BE2C (cell line): ENCODE measurements around the gene TAAR9.

Source experiments
- DNase-seq: peaks from one replicate; pipeline ENCODE4 v3.0.0-alpha.2; 2020
- H3K27me3 ChIP-seq: fragments of 250-450 bp; sonication (Bioruptor Pico); 2 replicates; pipeline ENCODE4 v1.5.1; 2020; ENCODE audit warnings: mild to moderate bottlenecking
- H3K36me3 ChIP-seq: fragments of 250-450 bp; sonication (Bioruptor Pico); 2 replicates; pipeline ENCODE4 v1.5.1; 2020; ENCODE audit warnings: mild to moderate bottlenecking
- H3K4me1 ChIP-seq: fragments of 250-450 bp; sonication (Bioruptor Pico); 2 replicates; pipeline ENCODE4 v1.5.1; 2020
- H3K4me3 ChIP-seq: 2 replicates; pipeline ENCODE4 v1.5.1; 2011; ENCODE audit warnings: low read depth, low read length
- H3K9me3 ChIP-seq: fragments of 250-450 bp; sonication (Bioruptor Pico); 2 replicates; pipeline ENCODE4 v1.5.1; 2020
- CTCF ChIP-seq: IDR thresholded peaks from 2 replicates; pipeline ENCODE4 v1.5.1; 2012; ENCODE audit warnings: mild to moderate bottlenecking, low read depth, low read length

The TAAR9 gene

GRCh38 chr6:132512342-132512637, 25.8 kb upstream of the TAAR9 start:
- no peak for DNase-seq
- TF ChIP-seq CTCF: no peak
- Histone ChIP-seq H3K27me3 (peaks cover 31% of the 10 kb centered on the region), H3K4me1 (no peaks in the 10 kb centered on the region), H3K4me3 (peak overlapping the region; percentile 70), H3K36me3 (no peaks in the 10 kb centered on the region), H3K9me3 (no peaks in the 10 kb centered on the region)

GRCh38 chr6:132512638-132513632, 25.1 kb upstream of the TAAR9 start, which contains the start of gene STX7:
STX7 (minus strand) TSS chr6:132513116; CDS start chr6:132503530, 9,586 bp downstream.
- peak; percentile 86 for DNase-seq
- no peak for TF ChIP-seq CTCF
- Histone ChIP-seq H3K36me3 (no peaks in the 10 kb centered on the region), H3K4me1 (no peaks in the 10 kb centered on the region), H3K27me3 (peaks cover 37% of the 10 kb centered on the region), H3K4me3 (peak within 1 kb of the TSS; percentile 70), H3K9me3 (no peaks in the 10 kb centered on the region)

- Histone ChIP-seq H3K36me3 (no peaks in the 10 kb centered on the region), H3K4me3 (no peak overlapping the region), H3K4me1 (no peaks in the 10 kb centered on the region), H3K9me3 (no peaks in the 10 kb centered on the region), H3K27me3 (peaks cover 47% of the 10 kb centered on the region)
- TF ChIP-seq CTCF: no peak
- DNase-seq: no peak
Measured at GRCh38 chr6:132513831-132514545, 24.1 kb upstream of the TAAR9 start.

GRCh38 chr6:132515386-132515785, 22.7 kb upstream of the TAAR9 start:
- H3K9me3 ChIP-seq: no peaks in the 10 kb centered on the region
- DNase-seq: no peak
- H3K4me1 ChIP-seq: no peaks in the 10 kb centered on the region
- peaks cover 51% of the 10 kb centered on the region for H3K27me3 ChIP-seq
- no peak for TF ChIP-seq CTCF
- no peaks in the 10 kb centered on the region for H3K36me3 ChIP-seq
- no peak overlapping the region for H3K4me3 ChIP-seq

GRCh38 chr6:132520953-132521352, 17.1 kb upstream of the TAAR9 start:
- Histone ChIP-seq H3K4me3 (no peak overlapping the region), H3K27me3 (peaks cover 52% of the 10 kb centered on the region), H3K36me3 (no peaks in the 10 kb centered on the region), H3K4me1 (no peaks in the 10 kb centered on the region), H3K9me3 (no peaks in the 10 kb centered on the region; the same call in 1 of the 2 replicates)
- no peak for TF ChIP-seq CTCF
- DNase-seq: no peak

GRCh38 chr6:132524646-132525045, 13.4 kb upstream of the TAAR9 start:
- DNase-seq: no peak
- H3K27me3 ChIP-seq: peaks cover 41% of the 10 kb centered on the region

More at GRCh38 chr6:132524646-132525045, 13.4 kb upstream of the TAAR9 start:
- H3K9me3 ChIP-seq: no peaks in the 10 kb centered on the region; the same call in 1 of the 2 replicates
- H3K4me1 ChIP-seq: no peaks in the 10 kb centered on the region
- TF ChIP-seq CTCF: no peak
- H3K4me3 ChIP-seq: no peak overlapping the region
- no peaks in the 10 kb centered on the region for H3K36me3 ChIP-seq
